Forelimb muscle (tissue), 1 donor: ENCODE measurements around the gene MAPK1. TPM values are rescaled to one million over a fixed set of nuclear protein-coding genes. Genes with fewer than 3 reads are reported as not detected.
"Not testable (repeated sequence)": the region's sequence is repeated elsewhere in the genome, so short reads cannot be mapped to it uniquely, and the experiment has no call there.

Experiments
- DNase-seq: peaks from one replicate; pipeline ENCODE4 v3.0.0-alpha.2; 2013; ENCODE audit warnings: low read depth
- polyA plus RNA-seq: library from polyadenylated mRNA; unstranded; fragments of 120-200 nt; gene quantifications from one replicate; pipeline ENCODE4 v1.2.1, GENCODE V29; 2013; ENCODE audit not compliant: insufficient read length

Gene MAPK1
- polyA plus RNA-seq, 1 donor = 138 TPM

DNA sequence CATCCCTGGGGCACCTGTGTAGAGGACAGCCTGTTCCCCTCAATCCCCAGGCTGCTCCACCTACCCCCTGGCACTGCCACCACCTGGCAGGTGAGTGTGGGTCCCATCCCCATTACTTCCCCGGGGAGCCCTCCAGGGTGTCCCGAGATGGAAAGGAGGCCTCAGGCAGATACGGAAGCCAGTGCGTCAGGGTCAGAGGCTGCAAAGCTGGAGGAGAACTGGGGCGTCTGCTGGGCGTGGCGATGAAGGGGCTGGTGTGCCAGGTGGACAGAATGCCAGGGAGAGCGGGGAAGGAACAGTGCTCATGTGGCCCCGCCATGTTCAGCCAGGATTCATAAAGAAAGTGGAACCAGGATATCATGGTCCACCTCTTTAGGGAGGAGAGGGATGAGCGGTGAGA is 139.7 kb downstream of the MAPK1 start:
- DNase-seq = no peak

DNA sequence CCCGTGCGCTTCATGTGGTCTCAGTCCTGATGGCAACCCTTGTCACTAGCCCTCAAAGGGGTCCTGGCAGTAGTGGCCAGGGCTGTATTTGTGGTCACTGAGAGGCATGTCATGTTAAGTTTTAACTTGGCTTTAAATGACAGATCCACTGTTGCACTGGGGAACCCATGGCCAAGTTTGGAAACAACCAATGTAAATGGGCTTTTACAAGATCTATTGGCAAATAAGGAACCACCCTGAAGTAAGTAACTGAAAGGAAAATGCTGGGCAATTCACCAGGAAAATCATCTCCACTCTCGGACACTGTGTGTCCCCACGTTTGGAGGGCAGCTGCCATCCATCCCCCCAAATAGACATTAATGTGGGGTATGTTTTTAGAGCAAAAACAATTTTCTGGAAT is 140.3 kb downstream of the MAPK1 start:
- no peak for DNase-seq

DNA sequence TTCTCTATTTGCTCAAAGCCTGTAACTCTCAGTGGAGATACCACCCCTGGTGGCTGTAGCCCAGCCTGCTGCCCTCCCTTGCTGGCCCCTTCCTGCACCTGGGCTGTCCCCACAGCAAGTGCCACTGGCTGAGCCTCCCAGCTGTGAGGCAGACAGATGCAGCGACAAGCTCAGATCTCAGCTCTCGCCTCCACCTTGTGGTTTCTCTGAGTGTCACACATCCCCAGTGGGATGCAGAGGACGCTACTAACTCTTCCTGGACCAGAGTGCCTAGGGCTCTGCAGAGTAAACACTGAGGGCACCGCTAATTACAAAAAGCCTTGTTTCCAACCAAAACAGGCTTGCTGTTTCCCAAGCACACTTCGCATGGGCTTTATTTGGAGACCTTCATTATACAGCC is 140.8 kb downstream of the MAPK1 start:
- no peak for DNase-seq

DNA sequence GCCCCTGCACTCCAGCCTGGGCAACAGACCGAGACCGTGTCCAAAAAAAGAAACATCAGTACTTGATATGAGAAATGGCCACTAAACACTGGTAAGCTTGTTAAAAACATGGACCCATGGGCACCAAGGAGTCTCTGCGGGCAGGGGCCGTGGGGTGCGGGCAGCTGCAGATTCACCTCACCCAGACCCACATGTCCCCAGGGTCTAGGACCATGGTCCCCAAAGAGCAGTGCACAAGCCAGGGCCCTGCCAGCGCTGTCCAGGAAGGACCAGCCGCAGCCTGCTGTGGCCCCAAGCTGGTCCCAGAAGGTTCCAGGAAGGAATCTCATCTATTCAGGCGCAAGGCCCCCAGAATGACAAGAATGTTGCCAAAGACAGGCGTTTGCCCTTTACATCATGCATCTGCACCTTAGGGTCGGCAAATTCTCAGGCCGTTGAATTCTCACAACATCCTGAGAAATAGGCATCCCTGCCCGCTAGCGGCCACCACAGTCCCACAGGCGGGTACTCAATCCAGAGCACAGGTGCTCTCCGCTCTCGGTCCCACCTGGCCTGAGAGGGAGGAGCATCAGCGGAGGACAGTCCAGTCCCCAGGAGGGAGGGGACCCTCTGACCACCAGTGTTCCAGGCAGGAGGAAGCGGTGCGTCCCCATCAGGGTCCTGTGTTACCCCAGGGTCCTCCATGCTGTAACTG is 141.3 kb downstream of the MAPK1 start:
- DNase-seq = no peak

DNA sequence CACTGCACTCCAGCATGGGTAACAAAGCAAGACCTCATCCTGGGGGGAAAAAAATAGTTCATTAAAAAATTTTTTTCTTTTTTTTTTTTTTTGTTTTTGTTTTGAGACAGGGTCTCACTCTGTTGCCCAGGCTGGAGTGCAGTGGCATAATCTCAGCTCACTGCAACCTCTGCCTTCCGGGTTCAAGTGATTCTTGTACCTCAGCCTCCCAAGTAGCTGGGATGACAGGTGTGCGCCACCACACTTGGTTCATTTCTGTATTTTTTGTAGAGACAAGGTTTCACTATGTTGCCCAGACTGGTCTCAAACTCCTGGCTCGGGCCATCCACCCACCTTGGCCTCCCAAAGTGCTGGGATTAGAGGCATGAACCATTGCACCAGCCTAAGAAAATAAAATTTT is 142.9 kb downstream of the MAPK1 start:
- not testable (repeated sequence) for DNase-seq

DNA sequence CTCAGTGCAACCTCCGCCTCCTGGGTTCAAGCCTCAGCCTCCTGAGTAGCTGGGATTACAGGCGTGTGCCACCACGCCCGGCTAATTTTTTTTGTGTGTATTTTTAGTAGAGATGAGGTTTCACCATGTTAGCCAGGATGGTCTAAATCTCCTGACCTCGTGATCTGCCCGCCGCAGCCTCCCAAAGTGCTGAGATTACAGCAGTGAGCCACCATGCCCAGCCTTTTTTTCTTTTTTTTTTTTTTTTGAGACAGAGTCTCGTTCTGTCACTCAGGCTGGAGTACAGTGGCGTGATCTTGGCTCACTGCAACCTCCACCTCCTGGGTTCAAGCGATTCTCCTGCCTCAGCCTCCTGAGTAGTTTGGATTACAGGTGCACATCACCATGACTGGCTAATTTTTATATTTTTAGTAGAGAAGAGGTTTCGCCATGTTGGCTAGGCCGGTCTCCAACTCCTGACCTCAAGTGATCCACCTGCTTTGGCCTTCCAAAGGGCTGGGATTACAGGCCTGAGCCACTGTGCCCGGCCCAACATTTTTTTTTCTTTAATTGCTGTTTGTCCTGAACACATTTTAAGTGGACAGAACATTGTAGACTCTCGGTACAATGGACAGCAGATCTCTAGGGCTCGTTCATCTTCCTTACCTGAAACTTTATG is 146.1 kb downstream of the MAPK1 start:
- not testable (repeated sequence) for DNase-seq

DNA sequence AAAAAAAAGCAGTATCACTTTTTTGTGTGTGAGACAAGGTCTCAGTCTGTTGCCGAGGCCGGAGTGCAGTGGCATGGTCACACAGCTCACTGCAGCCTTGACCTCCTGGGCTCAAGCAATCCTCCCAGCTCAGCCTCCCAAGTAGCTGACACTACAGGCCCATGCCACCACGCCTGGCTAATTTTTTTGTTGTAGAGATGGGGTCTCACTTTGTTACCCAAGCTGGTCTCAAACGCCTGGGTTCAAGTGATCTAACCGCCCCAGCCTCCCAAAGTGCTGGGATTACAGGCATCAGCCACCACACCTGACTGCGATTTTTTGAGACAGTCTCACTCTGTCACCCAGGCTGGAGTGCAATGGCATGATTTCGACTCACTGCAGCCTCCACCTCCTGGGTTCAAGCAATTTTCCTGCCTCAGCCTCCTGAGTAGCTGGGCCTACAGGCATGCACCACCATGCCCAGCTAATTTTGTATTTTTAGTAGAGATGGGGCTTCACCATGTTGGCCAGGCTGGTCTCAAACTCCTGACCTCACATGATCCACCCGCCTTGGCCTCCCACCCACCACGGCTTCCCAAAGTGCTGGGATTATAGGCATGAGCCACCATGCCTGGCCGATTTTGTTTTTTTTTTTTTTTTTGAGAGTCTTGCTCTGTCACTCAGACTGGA is 147.1 kb downstream of the MAPK1 start:
- DNase-seq = not testable (repeated sequence)

DNA sequence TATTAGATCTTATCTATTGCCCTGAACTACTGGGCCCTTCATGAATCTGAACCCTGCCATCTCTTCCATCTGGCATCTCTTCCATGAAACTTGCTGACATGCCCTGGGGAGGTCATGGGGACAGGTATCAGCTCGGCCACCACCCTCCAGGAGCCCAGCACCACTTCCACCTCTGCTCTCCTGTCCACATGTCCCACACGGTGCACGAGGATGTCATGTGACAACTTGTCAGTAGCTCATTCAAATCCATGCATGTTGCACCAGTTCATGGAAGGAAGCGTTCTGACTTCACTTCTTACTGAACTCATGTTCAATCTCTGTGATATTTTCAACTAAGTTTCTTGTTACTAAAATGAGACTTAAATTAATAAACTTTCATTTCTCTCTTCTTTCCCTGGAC is 148.4 kb downstream of the MAPK1 start:
- no peak for DNase-seq

DNA sequence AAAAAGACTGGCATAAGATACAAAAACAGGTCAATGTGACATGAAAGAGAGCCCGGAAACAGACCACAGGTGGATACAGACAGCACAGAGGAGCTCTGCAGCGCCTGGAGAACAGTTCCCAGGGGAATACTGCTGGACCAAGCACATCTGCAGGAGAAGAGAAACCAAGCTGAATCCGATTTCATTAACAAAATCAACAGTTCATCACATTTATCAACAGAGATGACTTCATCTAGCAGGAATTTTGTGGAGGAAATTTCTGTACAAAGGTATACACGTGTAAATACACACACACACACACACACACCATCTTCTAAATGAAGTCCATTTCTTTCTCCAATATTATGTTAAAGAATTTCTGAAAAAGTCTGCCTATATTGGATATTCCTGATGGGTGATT is 148.9 kb downstream of the MAPK1 start:
- DNase-seq = no peak

DNA sequence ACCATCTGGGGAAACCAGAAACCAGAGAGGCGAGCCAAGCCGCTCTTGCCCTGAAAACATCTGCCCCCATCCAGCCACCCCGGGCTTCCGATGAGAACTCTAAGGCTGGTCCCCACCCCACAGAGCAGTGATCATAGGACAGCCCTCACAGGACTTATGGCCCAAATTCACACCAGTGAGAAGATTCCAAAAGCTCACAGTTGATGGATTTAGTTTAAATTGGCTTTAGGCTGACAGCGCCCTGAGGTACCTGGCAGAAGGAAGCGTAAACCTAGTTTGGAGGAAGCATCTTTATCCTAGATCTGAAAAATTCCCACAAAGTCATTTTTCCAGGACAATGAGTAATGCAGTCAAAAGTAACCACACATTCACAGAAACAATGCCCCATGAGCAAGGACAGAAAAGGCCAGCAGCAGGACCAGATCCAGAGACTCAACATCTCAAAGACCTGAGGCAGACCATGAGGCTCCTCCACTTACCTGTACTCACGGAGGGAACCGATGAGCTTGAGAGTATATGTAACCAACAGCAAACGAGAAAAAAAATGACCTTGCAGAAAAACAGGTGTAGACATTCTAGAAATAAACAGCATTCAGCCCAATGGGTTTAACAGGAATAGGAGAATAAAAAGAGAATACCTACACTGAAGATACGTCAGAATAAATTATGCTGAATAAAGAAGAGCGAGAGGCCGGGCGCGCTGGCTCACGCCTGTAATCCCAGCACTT is 150.9 kb downstream of the MAPK1 start:
- DNase-seq = not testable (repeated sequence)

DNA sequence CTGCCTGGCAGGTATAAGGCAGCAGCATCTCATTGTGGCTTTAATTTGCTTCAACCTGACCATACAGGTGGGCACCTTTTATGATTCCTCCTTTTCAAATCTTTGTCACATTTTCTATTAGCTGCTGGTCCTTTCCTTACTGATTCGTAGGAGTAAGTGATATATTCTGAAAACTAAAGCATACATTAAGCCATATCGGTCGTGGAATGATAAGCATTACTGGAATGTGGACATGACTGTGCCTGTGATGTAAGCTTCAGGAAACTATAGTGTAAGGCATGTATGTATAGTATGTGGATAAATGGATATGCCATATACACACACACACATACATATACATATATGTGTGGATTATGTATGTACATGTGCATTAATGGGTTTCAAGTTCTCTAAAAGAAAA is 152.7 kb downstream of the MAPK1 start:
- DNase-seq = no peak

DNA sequence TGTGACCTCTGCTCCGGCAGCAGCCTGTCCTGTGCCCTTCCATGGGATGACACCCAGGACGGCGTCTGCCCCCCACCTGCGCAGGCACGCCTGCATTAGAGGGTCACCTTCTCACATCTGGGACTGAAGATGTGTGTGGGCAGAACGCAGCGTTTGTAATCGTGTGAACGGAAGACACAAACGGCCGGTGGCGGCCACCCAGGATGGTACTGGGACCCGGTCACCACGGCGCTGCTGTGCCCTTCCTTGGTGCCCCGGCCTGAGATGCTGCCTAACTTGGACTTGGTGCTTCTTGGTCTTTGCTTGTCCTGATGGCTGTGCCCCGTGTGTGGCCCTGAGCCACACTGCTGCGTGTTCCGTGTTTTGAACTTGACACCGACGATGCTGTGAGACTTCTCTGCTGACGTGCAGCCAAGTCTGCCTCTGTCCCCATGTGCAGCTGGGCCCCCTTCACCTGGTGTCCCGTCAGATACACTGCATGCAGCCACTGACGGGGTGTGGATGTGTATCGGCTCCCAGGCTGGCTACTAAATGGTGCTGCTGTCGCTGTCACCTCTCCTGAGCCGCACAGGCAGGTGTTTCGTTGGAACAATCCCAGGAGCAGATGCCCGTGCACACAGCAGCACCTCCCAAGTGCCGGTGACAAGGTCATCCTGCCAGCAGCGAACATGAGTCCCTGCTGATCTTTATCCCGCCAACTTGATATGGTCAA is 153.2 kb downstream of the MAPK1 start:
- DNase-seq = no peak

DNA sequence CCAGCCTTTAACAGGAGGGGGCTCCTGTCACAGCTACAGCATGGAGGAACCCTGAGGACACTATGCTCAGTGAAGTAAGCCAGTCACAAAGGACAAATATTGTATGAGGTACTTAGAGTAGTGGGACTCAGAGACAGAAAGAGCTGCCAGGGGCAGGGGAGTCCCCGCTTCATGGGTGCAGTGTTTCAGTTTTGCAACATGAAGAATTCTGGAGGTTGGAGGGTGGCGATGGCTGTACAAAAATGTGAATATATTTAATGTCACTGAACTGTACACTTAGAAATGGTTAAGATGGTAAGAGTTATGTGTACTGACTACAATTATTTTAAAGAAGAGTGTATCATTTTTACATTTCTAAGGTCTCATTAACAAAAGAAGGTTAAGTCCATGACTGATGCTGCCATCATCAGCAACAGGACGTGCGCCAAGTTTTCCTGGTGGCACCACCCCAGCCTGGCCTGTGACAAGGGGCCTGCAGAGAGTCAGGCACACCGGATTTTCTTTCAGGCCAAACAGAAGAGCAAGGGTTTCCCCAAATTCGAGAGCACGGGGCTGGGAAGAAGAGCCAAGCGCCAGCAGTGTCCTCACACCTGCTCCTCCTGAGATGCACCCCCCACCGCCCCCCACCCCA is 153.9 kb downstream of the MAPK1 start:
- no peak for DNase-seq

DNA sequence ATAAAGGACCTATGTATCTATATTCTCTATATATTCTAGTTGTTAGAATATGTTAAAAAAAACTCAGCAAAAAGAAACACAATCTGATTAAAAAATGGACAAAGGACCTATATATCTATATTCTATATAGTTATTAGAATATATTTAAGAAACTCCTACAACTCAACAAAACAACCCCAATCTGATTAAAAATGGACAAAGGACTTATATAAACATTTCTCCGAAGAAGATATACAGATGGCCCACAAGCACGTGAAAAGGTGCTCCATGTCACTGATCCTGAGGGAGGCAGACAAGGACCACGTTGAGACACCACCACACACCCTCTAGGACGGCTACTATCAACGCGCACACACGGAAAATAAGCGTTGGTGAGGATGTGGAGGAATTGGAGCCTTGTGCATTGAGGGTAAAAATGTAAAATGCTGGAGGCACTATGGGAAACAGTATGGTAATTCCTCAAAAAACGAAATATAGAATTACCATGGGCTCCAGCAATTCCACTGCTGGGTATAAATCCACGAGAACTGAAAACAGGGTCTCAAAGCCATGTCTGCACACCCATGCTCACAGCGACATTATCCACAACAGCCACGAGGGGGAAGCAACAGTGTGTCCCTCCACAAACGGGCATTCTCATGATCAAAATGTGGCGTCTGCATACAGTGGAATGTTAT is 154.6 kb downstream of the MAPK1 start:
- peak; percentile 51 for DNase-seq

DNA sequence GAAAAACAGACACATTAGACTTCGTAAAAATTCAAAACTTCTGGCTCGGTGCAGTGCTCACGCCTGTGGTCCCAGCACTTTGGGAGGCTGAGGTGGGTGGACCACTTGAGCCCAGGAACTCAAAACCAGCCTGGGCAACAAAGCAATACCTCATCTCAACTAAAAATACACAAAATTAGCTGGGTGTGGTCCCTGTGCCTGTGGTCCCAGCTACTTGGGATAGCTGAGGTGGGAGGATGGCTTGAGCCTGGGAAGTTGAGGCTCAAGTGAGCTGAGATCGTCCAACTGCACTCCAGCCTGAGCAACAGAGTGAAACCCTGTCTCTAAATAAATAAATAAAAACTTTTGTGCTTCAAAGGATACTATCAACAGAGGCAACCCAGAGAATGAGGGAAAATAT is 155.6 kb downstream of the MAPK1 start:
- no peak for DNase-seq

DNA sequence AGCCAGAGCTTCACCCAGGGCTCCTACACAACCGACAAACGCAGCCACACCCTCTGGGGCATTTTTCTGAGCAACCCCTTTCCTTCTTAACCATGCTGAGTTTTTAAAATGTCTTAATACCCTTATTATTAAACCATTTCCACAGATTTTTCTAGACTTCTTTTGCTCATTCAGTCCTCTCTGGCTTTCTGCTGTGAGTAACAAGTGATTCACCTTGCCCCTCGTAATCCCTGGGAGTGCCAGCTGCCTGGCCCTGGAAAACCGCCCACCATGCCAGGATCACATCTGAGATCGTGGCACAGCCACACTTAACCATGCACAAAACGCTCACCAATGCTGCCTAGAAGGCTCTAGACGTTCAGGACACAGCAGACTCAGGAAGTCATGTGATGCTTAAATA is 157.3 kb downstream of the MAPK1 start:
- DNase-seq = no peak

DNA sequence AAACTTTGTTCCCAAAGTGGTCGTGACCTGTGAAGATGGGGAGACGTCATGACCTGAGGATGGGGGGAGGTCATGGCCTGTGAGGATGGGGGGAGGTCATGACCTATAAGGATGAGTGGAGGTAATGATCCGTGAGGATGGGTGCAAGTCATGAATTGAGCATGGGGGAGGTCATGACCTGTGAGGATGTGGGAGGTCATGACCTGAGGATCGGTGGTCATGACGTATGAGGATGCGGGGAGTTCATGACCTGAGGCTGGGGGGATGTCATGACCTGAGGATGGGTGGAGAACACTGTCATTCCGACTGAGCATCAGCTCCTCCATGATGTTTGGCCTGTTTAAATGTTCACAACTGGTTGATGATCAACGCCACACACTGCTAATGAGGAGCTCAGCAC is 157.8 kb downstream of the MAPK1 start:
- DNase-seq = no peak

DNA sequence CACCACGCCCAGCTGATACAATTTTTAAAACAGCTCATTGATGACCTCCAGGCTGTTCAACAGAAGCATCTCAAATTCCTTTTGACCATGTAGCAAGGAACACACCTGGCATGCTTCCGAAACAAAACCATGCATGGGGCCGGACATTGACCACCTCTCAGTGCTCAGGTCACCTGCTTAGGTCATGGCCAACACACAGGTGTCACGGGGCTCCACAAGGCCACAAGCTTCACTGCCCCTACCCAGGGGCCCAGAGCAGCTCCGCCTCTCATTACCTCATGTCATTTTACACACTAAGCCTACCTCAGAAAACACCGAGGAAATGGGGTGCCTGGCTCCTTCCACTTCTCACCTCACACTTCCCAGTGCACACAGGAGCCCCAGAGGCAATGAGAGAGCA is 158.5 kb downstream of the MAPK1 start:
- DNase-seq = no peak

DNA sequence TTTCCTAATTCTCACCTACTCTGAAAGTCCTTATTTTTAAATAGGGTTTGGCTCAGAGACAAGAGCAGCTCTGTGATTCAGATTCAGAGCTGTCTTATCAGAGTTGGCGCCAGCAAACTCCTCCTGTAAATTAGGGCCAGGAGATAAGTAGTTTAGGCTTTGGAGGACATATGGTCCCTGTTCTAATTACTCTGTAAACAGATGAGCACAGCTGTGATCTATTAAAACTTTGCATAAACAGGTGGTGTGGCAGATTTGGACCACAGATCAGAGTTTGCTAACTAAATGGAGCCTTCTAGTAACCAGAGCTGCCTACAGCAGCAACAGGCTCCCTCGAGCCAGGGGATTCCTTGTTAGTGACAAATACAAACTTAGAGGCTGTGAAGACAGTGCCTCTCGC is 159.8 kb downstream of the MAPK1 start:
- no peak for DNase-seq
